HG03103 (cell line): ENCODE results near the gene SNRPA.

Experiments used
- ATAC-seq: cut with Tn5 transposase; IDR thresholded peaks from one replicate; pipeline ENCODE4 v1.9.1; 2021; ENCODE audit warnings: low read depth; ENCODE audit not compliant: unreplicated experiment

SNRPA gene

DNA sequence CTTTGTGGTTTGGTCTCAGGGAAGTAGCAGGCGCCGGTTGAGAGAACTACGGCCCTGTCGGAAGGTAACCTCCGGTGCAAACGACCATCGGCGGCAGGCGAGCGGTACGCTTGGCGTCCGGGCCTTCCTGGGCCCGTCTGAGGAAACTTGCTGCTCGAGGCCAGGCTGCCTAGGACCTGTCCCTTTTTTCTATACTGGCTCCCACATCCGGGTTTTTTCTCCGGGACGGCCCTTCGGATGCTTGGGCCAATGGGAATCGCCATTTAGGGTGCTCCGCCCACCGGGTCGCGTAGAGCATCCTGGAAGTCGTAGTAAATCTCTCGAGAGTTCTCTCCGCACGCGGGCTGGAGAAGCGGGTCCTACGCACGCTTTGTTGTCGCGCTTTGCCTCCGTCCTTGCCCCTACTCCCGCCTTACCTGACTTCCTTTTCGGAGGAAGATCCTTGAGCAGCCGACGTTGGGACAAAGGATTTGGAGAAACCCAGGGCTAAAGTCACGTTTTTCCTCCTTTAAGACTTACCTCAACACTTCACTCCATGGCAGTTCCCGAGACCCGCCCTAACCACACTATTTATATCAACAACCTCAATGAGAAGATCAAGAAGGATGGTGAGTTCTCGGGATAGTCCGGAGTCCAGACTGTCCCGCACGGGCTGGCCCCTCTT lies at the start of gene SNRPA:
SNRPA (plus strand) TSS at position 330 of the 664 bp plus-strand sequence; CDS start at position 536, 206 bp downstream.
- ATAC-seq, result peak; percentile 42

GRCh38 chr19:40701758-40702157 lies 49.2 kb upstream of the SNRPA start:
- ATAC-seq, result no peak

DNA sequence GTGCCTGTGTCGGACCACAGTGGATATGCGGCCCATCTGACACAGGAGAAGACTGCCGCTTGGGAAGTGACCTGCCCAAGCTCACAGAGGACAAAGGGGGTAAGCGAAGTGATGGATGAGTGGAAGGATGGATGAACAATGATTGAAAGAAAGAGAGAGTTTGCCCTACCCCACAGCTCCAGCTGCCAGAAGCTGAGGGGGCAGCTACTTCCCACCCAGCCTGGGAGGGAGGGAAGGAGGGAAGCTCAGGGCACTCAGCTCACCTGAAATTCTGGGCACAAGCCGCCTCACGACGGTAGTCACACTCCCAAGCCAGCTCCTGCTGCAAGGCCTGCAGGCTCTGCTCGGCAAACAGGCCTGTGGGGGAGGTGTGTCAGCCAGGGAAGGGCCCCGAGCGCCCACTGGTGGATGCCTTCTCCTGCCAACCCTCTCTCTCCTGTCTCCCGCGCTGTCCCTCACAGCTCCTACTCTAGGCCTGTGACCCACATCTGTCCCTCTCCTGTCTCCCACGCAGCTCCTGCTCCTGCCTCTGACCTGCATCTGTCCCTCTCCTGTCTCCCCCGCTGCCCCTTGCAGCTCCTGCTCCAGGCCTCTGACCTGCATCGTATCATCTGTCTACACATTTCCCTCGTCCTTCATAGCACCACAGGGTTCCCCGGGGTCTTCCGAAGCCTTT lies 48.5 kb upstream of the SNRPA start:
- no peak for ATAC-seq

- ATAC-seq, result no peak
These were observed 47.8 kb upstream of the SNRPA start for GRCh38 chr19:40703029-40703755.

- ATAC-seq, result no peak
These were observed 46.3 kb upstream of the SNRPA start for GRCh38 chr19:40704491-40705361.

DNA sequence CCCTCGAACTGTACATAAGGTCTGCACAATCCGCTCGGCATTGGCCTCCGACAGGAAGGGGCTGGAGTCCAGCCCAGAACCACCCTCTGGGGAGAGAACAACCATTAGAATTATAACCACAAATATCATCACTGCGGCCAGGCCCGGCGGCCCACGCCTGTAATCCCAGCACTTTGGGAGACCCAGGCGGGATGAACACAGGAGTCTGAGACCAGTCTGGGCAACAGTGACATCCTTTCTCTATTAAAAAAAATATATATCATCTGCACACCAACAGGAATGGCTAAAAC lies 45.7 kb upstream of the SNRPA start:
- ATAC-seq, result no peak

GRCh38 chr19:40705950-40706619 lies 44.9 kb upstream of the SNRPA start:
- ATAC-seq, result no peak

DNA sequence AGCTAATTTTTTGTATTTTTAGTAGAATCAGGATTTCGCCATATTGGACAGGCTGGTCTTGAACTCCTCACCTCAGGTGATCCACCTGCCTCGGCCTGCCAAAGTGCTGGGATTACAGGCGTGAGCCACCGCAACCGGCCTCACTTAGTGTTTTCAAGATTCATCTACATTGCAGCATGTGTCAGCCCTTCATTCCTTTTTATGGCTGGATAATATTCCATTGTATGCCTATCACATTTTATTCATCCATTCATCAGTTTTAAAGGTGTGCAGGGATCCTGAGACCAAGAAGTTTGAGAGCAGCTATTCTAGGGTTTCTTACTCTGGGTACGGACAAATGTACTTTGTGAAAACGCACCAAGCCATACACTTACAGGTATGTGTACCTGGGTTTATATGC lies 43.4 kb upstream of the SNRPA start:
- ATAC-seq, result no peak

DNA sequence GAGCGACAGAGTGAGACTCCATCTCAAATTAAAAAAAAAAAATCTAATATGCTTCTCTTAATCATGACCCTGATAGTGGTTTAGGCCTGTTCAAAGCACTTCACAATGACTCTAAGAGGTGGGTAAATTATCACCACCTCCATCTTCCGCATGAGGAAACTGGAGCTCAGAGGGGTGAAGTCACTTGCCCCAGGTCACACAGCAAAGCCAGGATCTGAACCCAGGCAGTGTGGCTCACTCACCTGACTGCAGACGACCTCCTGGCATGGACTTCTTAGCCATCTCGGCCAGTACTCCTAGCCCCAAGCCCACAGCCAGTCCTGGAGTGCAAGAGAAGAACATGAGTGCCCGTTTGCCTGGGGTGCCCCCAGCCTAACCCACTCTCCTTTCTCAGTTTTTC lies 41.2 kb upstream of the SNRPA start:
- no peak for ATAC-seq

DNA sequence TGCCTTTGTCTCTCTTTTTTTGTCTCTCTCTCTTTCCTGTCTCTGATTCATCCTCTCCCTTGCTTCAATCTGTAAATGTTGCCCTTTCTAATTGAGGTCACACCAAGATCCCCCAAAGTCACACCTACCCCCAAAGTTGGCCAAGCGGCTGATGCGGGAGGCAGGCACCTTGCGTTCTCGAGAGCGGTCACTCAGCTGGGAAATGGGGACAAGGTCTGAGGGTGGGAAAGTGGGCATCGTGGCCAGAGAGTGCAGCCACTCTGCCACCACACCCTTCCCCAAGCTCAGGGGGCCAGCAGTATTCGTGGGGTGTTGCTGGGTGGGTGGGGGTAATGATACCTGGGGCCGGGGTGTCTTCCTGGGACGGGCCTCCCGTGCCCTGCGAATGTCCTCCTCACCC lies 37.1 kb upstream of the SNRPA start:
- no peak for ATAC-seq

DNA sequence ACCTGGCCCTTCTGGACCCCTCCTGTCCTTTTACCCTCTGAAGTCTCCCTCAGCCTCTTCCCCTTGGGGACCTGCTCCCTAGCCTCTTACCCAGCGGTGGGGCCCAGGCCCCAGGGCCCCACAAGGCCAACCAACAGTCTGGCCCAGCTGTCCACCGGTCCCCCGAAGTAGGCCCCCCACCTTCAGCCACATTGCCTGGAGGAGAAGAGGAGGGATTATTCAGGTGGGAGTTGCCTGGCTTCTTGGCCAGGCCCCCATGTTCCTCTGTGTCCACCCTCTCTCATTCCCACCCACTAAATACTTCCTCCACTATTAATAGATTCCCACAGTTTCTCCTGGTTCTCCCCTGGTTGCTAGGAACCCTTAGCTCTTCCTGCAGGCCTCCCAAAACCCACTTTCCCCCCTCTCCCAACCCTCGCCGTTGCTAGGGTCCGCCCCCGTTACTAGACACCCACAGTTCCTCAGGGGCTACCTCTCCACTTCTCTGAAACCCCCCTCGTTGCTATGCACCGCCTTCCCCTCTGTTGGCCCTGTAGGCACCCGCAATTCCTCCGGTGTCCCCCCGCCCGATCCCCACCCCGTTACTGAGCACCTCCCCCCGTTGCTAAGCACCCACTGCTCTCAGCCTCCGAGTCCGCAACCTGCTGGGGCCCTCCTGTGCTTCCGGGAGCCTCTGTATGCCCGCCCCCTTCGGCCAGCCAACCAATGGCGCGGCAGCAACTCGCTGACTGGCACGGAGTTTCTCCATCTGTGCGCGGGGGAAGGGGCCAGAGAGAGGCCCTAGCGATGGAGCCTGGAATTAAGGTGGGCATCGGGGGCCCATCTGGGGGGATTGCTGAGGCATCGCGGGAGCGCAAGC lies 36.3 kb upstream of the SNRPA start:
- peak; percentile 60 for ATAC-seq

- ATAC-seq, result peak; percentile 1
These were observed 34.9 kb upstream of the SNRPA start for GRCh38 chr19:40716031-40716481.

DNA sequence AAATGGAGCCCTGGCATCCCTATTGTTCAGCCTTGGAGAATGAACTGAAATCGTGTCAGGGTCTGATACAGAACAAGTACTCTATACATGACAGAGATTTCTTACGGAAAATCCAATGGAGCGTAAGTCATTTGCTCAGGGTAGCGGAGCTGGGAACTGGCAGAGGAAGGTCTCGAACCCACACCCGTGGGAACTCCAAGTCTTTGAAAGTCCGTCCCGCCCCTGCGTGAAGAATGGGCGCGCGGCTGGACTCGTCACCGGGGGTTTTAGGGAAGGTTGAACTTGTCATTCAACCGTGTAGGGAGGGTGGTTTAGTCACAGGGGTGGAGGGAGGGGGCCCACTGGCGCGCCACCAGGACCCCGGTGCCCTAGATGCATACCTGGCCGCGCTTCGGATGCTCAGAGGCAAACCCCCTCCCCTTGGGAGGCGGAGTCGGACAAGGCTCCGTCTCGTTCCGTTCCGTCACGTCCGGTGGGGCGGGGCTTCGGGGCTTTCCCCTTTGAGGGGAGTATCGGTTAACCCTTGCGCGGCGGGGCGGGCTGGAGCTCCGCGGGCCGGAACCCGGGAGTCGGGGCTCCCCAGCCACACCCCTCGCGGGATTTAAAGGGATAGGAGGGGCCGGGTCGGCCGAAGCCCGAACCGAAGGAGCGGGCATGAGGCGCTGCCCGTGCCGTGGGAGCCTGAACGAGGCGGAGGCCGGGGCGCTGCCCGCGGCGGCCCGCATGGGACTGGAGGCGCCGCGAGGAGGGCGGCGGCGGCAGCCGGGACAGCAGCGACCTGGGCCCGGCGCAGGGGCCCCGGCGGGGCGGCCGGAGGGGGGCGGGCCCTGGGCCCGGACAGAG lies 34.3 kb upstream of the SNRPA start, which contains the start of the genes COQ8B and ITPKC:
COQ8B (minus strand) TSS at position 405 of the 843 bp plus-strand sequence. CDS start 2,254 bp downstream, outside the sequence.
ITPKC (plus strand) TSS at position 631 of the 843 bp plus-strand sequence; CDS start at position 655, 24 bp downstream.
- ATAC-seq, result peak; percentile 54

- ATAC-seq, result no peak
These were observed 33.6 kb upstream of the SNRPA start for GRCh38 chr19:40717325-40717879.

DNA sequence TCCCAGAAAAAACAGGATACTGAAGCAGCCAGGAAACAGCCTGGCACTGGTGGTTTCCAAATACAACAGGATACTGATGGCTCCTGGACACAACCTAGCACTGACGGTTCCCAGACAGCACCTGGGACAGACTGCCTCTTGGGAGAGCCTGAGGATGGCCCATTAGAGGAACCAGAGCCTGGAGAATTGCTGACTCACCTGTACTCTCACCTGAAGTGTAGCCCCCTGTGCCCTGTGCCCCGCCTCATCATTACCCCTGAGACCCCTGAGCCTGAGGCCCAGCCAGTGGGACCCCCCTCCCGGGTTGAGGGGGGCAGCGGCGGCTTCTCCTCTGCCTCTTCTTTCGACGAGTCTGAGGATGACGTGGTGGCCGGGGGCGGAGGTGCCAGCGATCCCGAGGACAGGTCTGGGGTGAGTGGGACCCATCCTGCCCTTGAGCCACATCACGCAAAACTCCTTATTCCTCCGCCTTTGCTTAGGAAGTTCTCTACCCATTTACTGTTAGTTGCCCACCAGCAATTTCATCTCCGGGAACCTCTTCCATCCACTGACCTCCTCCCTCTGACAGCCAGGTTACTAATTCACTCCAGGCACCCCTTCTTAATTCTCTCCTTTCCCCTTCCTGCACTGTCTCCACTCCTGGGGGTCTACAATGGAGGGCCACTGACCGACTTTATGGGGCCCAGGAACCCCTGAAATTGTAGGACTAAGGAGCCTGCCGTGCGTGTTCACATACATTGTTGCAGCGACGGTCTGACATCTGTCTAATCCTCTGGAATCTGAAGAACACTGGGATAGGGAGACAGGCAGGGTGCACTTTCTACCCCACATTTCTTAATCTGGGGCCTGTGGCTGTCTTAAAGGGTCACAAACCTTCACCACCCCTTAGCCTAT lies 32.9 kb upstream of the SNRPA start:
- no peak for ATAC-seq

- ATAC-seq, result no peak
These were observed 32.1 kb upstream of the SNRPA start for GRCh38 chr19:40718774-40719391.
